ENCODE results near the gene PP2D1. TPM values are rescaled to one million over a fixed set of nuclear protein-coding genes. Genes with fewer than 3 reads are reported as not detected.

PP2D1 gene
- total RNA-seq, 1 donor from 2014 or later = not detected

DNA sequence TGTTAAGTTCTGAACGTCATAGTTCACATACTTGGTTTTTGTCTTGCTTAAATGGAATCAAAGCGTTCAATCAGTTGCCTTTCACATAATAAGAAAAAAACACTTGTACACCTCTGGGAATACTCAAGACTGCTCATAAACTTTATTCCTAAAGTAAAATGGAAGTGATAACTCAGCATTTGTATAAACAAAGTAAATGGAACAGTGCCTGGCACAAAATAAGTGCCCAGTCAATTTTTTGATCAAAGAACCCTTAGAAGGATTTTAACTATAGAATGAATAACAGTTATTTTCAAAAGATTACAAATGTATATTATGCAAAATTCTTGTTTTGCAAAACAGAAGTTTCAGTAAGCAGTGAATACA is 63.9 kb downstream of the PP2D1 start:
- Histone ChIP-seq H3K27me3 (no peaks in the 10 kb centered on the region), H3K4me3 (peak overlapping the region; percentile 95 to 96), H3K36me3 (peaks cover 0 to 18% of the 10 kb centered on the region in 2 donors), H3K27ac (peak overlapping the region; percentile 96), H3K9me3 (no peaks in the 10 kb centered on the region), H3K4me1 (peaks cover 60% of the 10 kb centered on the region)
- DNase-seq (ENCODE audit: extremely low spot score in 2 of 2) = no peak
- intact Hi-C loops (cut with DNase I) = loop anchor here (5.0 kb wide), 1 partner anchor 84 kb away; no protein-coding TSS in a partner anchor
- no peak for TF ChIP-seq POLR2AphosphoS5 (IDR thresholded peaks at IDR 0.05; ENCODE audit: insufficient read depth in 1 of 2, low read depth in 1 of 2)
- TF ChIP-seq CTCF (IDR thresholded peaks at IDR 0.05) = no peak
- no peak for TF ChIP-seq POLR2A (IDR thresholded peaks at IDR 0.05)

DNA sequence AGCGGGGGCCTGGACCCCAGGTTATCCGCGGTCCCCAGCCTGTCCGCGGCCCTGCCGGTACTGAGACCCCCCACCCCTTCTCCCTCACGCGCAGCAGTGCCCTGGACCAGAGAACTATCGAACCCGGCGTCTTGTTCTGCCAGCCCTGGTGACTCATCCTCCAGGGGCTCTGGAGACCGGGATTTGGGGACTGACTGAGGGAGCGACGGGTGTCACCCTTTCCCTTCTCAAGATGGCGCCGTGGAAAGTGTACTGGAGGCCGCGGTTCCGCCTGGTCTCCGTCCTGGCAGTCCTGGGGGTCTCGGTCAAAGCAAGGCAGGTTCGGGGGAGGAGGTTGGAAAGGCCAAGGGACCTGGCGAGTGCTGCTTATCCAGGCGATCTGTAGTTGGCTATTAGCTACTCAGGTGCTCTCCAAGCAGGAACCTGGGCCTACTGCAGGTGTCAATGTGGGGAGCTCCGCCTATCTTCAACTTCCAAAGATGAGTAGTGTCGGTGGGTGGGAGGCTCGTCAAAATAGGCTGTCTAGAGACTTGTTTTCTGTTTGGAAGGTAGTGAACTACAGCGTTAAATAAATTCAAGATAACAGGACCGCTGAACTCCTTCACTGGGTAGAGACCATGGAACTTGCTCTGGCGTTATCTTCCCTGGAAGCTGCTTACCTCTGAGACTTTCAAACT is 64.4 kb downstream of the PP2D1 start:
- TF ChIP-seq CTCF (IDR thresholded peaks at IDR 0.05) (no peak), POLR2A (IDR thresholded peaks at IDR 0.05) (no peak), POLR2AphosphoS5 (IDR thresholded peaks at IDR 0.05; ENCODE audit: insufficient read depth in 1 of 2, low read depth in 1 of 2) (no peak)
- H3K4me3 ChIP-seq = peak overlapping the region; percentile 95 to 96
- H3K4me1 ChIP-seq = peaks cover 55% of the 10 kb centered on the region
- peak in 1 of 2 donors; percentile 90 for DNase-seq (ENCODE audit: extremely low spot score in 2 of 2)
- intact Hi-C loops (cut with DNase I) = loop anchor here (5.0 kb wide), 1 partner anchor 85 kb away; no protein-coding TSS in a partner anchor
- peak overlapping the region; percentile 96 for H3K27ac ChIP-seq
- H3K36me3 ChIP-seq = peaks cover 0 to 13% of the 10 kb centered on the region in 2 donors
- no peaks in the 10 kb centered on the region for H3K9me3 ChIP-seq
- no peaks in the 10 kb centered on the region for H3K27me3 ChIP-seq

- Histone ChIP-seq H3K4me1 (peaks cover 48% of the 10 kb centered on the region), H3K4me3 (peak within 1 kb of the TSS; percentile 95 to 96), H3K36me3 (peaks cover 0 to 7% of the 10 kb centered on the region in 2 donors), H3K9me3 (no peaks in the 10 kb centered on the region), H3K27me3 (no peaks in the 10 kb centered on the region), H3K27ac (peak within 1 kb of the TSS; percentile 96)
- peak; percentile 97 to 99 for DNase-seq (ENCODE audit: extremely low spot score in 2 of 2)
- TF ChIP-seq CTCF (IDR thresholded peaks at IDR 0.05) = no peak
- peak; percentile 97 to 98 for TF ChIP-seq POLR2AphosphoS5 (IDR thresholded peaks at IDR 0.05; ENCODE audit: insufficient read depth in 1 of 2, low read depth in 1 of 2)
- peak in 1 of 2 donors; percentile 22 for TF ChIP-seq POLR2A (IDR thresholded peaks at IDR 0.05)
- intact Hi-C loops (cut with DNase I) = loop anchor here (5.0 kb wide), 1 partner anchor 85 kb away; no protein-coding TSS in a partner anchor
These were observed 65.1 kb downstream of the PP2D1 start, which contains the start of gene RAB5A for GRCh38 chr3:19946832-19947548. RAB5A (plus strand) TSS chr3:19947097; CDS start chr3:19950899, 3,802 bp downstream.

DNA sequence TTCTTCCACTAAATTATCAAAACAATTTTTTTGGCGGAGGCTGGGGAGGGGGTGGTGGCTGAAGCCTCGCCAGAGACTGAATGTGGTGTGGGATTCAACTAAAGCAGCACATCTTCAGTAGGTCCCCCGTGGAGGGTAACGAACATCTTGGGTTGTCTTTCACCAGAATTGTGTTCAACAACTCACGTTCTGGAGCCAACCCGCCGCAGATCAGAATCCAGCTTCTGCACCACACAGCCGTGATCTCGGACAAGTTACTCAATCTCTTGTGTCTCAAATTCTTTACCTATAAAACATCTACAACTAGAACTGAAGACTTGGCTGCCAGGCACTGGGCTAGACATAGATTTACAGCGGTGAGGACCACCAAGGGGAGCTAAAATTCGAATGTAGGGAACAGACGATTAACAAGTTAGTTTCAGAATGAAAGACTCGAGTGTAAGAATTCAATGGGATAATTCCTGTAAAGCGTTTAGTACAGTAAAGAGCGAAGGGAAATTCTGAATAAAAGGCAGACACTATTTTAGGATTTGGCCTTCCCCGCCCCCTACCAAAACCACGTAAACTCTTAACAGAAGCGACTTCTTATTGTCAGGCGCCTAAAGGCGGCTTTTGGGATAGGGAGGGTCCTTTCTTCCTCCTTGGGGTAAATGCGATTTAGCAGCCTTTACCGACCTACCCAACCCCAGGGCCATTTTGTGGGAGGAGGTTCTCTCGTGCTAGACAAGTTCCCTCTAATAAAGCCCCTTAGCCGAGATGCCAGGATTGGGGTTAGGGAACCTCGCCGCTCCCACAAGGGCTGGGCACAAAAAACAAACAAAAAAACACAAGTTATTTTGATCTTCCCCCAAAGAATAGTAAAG is 65.9 kb downstream of the PP2D1 start:
- intact Hi-C loops (cut with DNase I) = loop anchor here (5.0 kb wide), 1 partner anchor 86 kb away; no protein-coding TSS in a partner anchor
- TF ChIP-seq POLR2A (IDR thresholded peaks at IDR 0.05) (no peak), POLR2AphosphoS5 (IDR thresholded peaks at IDR 0.05; ENCODE audit: insufficient read depth in 1 of 2, low read depth in 1 of 2) (no peak), CTCF (IDR thresholded peaks at IDR 0.05) (no peak)
- peaks cover 40% of the 10 kb centered on the region for H3K4me1 ChIP-seq
- H3K9me3 ChIP-seq = no peaks in the 10 kb centered on the region
- H3K27ac ChIP-seq = peak overlapping the region; percentile 96
- H3K27me3 ChIP-seq = no peaks in the 10 kb centered on the region
- peak overlapping the region; percentile 95 to 96 for H3K4me3 ChIP-seq
- no peaks in the 10 kb centered on the region for H3K36me3 ChIP-seq
- DNase-seq (ENCODE audit: extremely low spot score in 2 of 2) = peak in 1 of 2 donors; percentile 89

Data from vagina (tissue), 2 donors.